Stimulated activated naive CD8-positive, alpha-beta T cell treated with anti-CD3 and anti-CD28 coated beads, Interleukin-15, Interleukin-2, amounts not matched to agents 100 U/mL and 50 U/mL, for 24 hours (primary cell): Measurements from ENCODE around the gene GATAD2B.
"Not testable (repeated sequence)": the region's sequence is repeated elsewhere in the genome, so short reads cannot be mapped to it uniquely, and the experiment has no call there.

ENCODE experiments used
- ATAC-seq: fragments of 150-1000 bp; cut with Tn5 transposase; one replicate; pipeline ENCODE4 v1.10.0; 2021
- DNase-seq: peaks from one replicate; pipeline ENCODE4 v3.0.0; 2021

The GATAD2B gene

DNA sequence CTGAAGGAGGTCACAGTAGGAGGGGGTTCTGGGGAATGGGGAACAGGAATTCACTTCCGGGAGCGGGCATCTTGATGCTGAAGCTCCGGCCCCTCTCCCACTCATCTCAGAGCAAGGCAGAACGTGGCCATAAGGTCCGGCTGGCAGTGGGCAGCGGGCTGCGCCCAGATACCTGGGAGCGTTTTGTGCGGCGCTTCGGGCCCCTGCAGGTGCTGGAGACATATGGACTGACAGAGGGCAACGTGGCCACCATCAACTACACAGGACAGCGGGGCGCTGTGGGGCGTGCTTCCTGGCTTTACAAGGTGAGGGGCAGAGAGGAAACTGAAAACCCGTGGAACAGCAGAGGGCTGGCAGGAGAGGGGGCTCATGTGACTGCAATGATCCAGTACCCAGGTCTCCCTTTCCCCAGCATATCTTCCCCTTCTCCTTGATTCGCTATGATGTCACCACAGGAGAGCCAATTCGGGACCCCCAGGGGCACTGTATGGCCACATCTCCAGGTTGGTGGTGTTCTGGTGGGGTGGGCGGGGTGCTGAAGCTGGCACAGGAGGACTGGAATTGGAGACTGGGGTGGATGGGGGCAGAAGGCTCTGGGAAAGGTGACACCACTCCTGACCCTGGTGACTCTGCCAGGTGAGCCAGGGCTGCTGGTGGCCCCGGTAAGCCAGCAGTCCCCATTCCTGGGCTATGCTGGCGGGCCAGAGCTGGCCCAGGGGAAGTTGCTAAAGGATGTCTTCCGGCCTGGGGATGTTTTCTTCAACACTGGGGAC is 144.5 kb downstream of the GATAD2B start:
- no peak for ATAC-seq
- no peak for DNase-seq

DNA sequence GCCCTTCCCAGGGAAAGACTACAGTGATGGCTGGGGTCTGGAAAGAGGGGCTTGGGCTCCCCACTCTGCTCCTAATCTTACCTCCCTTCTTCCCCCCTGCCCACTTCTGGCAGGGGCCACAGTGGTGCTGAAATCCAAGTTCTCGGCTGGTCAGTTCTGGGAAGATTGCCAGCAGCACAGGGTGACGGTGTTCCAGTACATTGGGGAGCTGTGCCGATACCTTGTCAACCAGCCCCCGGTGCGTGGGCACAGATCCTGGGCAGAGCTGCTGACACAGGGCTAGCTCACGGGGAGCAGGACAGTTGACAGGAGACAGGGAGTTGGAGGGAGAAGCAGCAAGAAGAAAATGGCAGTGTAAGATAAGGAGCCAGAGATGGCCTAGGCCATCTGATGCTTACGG is 145.1 kb downstream of the GATAD2B start:
- no peak for ATAC-seq
- no peak for DNase-seq

DNA sequence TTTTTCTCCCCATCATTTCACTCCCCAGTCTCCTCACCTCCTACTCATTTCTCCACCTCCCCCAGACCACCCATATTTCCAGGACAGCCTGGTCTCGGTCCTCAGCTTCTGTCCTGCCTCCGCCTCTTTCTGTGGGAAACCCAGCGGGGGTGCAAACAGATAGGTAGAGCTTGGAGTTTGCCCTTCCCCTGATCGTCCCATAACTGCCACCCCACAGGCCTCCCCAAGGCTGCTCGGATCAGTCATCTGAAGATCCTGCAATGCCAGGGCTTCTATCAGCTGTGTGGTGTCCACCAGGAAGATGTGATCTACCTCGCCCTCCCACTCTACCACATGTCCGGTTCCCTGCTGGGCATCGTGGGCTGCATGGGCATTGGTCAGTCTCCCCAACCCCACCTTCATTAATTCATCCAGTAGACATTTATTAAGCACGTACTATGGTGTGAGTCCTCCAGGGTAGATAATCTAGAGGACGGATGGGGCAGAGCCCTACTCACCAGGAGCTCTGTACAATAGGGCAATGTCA is 145.9 kb downstream of the GATAD2B start:
- ATAC-seq (no peak), DNase-seq (no peak)

DNA sequence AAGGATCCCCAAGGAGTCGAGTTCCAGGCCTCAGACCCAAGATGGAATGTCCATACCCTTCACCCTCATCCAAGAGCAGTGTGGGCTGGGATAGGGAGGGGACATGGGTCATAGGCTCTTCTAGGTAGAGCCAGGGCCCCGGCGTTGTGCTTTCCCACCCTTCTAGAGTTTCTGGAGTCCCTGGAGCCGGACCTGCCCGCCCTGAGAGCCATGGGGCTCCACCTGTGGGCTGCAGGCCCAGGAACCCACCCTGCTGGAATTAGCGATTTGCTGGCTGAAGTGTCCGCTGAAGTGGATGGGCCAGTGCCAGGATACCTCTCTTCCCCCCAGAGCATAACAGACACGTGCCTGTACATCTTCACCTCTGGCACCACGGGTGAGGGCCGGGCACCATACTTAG is 146.4 kb downstream of the GATAD2B start:
- DNase-seq (no peak), ATAC-seq (no peak)

DNA sequence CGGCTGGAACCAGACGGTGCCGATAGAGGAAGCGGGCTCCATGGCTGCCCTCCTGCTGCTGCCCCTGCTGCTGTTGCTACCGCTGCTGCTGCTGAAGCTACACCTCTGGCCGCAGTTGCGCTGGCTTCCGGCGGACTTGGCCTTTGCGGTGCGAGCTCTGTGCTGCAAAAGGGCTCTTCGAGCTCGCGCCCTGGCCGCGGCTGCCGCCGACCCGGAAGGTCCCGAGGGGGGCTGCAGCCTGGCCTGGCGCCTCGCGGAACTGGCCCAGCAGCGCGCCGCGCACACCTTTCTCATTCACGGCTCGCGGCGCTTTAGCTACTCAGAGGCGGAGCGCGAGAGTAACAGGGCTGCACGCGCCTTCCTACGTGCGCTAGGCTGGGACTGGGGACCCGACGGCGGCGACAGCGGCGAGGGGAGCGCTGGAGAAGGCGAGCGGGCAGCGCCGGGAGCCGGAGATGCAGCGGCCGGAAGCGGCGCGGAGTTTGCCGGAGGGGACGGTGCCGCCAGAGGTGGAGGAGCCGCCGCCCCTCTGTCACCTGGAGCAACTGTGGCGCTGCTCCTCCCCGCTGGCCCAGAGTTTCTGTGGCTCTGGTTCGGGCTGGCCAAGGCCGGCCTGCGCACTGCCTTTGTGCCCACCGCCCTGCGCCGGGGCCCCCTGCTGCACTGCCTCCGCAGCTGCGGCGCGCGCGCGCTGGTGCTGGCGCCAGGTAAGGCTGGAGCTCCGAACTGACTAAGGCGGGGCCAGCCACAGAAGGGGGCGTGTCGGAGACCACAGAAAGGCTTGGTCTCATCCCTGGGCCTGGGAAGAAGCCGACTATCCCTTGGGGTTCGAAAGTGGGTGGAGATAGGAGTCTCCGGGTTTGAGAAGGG is 147.1 kb downstream of the GATAD2B start:
- ATAC-seq (peak; percentile 62), DNase-seq (peak; percentile 72)

DNA sequence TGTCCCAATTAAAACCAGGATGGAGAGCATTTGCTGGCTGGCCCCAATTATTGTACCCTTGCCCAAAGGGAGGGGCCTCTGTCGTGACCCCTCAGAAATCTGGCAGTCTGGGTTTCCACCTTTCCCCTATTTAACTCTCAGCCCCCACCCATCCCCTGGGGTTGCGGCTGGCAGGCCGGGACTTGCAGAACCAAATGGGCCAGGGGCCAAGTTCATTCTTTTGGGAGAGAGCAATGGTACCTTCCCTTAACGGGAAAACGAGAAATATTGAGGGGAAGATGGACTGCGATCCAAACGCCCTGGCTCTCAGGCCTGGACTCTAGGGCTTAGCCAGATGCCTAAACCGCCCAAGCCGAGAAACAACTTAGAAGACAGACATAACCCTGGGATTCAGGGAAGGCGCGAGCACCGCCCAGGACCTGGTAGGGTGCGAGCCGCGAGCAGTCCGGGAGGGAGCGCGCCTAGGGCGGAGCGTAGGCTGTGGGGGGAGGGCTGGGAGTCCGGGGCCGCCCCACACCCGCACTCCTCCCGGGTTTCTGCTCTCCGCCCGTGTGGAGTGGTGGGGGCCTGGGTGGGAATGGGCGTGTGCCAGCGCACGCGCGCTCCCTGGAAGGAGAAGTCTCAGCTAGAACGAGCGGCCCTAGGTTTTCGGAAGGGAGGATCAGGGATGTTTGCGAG is 147.9 kb downstream of the GATAD2B start, which contains the start of gene SLC27A3:
TSS of gene SLC27A3 (plus strand) at position 628 of the 678 bp plus-strand sequence. CDS start 91 bp downstream, outside the sequence.
- peak; percentile 43 for DNase-seq
- ATAC-seq: peak; percentile 44

DNA sequence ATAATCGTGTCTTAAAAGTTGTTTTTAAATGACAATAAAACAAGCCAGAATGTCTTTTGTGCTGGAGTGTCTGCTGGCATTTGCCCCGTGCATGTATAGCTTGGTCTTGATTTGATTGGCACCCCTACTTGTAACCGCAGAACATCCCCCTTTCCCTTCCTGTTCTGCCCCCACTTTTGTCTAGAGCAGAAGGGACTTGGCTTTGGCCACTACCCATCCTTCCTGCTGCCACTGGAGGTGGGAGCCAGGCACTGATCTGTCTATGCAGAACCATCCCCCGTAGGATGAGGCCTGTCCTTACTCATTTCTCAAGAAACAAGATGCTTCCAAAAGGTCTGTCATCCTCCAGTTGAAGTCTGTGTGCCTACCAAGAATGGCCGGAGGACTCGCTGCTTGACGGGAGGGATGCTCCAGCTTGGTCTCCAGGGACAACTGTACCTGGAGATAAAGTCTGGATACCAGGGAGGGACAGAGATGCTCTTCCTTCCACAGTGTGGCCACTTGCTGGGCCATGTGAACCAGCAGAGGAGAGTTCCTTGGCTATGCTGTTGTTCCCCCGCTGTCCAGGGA is 148.7 kb downstream of the GATAD2B start:
- no peak for ATAC-seq
- no peak for DNase-seq

DNA sequence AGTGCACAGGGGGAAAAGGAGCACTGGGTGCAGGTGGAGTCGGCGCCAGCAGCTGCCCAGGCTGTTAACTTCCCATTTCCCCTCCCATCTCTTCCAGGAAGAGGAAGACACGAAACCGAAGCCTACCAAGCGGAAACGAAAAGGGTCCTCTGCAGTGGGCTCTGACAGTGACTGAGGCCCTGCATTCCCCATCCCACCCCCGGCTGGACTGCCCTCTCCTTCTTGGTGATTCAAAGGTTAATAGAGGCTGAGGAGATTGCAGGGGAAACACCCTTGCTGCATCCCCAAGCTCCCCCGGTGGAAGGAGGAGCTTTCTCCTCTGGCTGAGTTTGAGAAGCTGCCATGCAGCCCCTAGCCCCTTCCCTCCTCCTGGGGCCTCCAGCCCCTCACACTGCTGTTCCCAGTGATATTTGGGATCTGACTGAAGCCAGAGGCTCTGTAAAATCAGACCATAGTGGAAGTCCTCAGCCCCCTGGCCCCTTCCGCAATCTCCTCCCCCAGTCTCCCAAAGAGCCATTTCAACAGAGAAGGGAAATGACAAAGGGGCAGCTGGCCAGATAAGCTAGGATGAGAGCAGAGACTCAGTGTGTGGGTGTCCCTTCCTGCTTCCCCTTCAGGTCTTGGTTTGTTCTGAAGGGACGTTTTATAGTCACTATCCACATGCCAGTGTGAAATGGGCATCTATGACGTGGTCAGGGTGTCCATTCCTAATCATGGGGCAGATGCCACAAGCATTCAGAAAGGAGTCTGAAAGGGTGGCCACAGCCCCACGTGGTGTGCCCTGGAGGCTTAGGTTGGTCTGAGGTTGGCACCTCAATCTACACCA is 149.5 kb downstream of the GATAD2B start:
- ATAC-seq (no peak), DNase-seq (no peak)

DNA sequence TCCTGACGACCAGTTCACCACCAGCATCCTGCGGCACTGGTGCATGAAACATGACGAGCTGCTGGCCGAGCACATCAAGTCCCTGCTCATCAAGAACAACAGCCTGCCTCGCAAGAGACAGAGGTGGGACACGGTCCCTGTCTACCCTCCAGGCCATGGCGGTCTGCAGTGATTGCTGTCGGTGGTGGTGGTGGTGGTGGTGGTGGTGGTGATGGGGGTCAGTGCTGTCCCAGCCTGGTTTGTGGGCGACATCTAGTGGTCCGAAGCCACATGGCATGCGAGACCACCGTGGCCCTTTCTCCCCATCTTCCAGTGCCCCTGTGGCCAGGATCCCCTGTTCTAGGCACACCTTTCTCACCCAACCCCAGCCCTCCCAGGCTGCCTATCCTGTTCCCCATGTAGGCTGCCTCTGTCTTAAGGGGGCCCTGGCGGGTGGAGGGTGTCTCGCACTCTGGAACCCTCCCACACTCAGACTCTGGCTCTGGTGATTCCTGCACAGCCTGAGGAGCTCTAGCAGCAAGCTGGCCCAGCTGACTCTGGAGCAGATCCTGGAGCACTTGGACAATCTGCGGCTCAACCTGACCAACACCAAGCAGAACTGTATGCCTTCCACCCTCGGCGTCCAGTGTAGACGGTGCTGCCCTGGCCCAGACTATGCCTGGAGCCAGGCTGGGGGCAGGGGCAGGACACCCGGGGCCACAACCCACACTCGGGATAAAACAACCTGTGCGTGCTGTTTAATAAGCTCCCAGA is 150.8 kb downstream of the GATAD2B start:
- DNase-seq: peak; percentile 41
- no peak for ATAC-seq

DNA sequence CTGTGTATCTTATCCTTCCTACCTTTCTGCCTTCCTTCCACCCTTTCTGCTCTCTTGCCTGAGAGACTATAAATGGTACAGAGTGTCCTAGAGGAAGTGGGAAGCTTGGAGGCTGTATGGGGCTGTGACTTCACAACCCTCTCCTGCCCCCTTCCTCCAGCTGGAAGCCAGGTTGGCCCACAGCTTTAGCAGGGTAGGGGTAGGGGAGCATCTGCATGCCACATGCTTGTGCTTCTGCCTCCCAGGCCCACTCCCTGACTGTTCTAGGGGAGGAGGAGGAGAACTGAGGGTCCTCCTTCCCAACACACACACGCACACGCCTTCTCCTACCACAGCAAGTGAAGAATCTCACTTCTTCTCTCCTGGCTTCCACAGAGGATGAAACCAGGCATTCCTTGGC is 151.5 kb downstream of the GATAD2B start:
- DNase-seq: no peak
- no peak for ATAC-seq

DNA sequence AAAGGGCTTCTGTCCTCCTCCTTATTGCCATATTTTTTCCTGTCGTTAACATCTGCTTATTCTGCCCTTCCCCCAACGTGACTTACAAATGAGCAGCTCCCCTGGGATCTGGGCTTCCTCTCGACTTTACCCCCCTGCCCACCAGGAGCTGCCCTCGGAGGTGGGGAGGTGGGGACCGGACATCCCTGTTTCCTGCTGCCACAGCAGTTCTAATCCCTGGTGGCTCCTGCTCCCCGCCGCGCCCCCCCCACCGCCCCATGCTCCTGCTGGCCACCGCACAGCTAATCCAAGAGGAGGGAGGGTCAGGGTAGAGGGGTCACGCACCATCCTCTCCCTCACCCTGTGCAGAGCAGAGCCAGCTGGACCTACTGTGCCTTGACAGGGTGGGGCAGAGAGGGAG is 152.0 kb downstream of the GATAD2B start:
- DNase-seq: no peak
- no peak for ATAC-seq

DNA sequence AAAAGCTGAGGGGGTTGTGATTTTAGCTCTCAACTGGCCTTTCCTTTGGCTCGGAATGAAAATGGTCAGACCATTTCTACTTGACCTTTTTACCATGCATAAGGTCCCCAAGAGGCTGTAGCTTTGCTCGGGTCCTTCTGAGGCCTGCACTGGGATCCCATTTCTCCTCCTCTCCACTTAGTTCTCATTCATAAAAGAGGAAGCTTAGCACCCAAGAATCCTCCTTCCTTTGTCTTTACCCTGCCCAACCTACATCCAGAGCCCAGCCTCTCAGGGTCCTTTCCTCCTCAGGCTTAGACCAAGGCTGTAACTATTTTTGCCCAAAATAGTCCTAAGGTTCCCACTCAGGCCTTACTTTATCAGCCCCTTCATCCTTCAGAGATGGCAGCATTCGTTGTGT is 153.6 kb downstream of the GATAD2B start:
- ATAC-seq: no peak

DNA sequence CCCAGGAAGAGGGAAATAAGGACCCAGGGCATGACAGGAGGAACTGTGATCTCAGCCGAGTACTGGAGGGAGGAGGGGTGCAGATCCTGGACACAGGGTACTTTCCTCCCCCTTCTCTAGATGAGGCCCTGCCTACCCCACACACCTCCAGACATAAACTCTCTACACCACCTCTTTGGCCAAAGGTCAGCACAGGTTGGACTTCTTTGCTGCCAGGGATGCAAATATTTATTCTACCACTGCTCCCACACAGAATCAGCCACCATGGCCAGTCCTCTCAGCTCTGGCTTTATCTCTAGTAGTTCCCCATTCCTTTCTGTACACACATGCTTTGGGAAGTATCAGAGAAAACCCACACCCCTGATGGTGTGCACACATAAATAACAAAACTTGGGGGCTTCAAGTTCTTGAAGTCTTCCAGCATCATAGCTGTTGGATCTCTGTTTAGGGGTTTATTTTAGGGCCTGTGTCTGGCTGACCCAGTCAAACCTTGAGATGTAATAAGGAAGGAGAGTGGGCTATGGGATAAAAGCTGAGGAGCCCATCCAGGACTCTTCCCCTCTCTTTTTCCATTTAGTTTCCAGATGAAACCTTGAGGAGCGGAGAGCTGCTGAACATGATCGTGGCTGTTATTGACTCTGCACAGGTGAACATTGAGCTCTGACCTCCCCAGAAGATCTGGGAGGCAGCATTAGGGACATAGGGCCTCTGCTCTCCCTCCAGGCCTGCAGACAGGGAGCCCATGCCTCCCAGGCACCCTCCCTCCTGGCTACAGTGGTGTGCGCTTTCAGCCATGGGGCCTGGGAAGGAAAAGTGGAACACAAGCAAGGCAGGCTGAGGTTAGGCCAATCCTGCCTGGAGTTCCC is 154.2 kb downstream of the GATAD2B start:
- ATAC-seq (no peak), DNase-seq (no peak)

More for the DNA sequence above, 153.6 kb downstream of the GATAD2B start:
- DNase-seq: no peak

DNA sequence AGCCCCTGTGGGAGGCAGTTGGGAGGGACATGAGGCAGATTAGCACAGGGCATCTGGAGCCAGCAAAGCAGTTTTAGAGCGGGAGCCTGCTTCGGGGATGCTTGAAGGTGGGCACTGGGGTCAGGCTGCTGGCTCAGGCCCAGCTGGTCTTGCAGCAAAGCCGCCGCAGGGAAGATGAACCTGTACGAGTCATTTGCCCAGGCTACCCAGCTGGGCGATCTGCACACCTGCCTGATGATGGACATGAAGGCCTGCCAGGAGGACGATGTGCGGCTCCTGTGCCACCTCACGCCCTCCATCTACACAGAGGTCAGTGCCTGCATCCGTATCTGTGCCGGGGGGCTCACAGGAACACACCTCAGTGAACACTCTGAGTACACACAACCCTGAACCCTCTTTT is 155.3 kb downstream of the GATAD2B start:
- ATAC-seq: no peak
- DNase-seq: no peak

DNA sequence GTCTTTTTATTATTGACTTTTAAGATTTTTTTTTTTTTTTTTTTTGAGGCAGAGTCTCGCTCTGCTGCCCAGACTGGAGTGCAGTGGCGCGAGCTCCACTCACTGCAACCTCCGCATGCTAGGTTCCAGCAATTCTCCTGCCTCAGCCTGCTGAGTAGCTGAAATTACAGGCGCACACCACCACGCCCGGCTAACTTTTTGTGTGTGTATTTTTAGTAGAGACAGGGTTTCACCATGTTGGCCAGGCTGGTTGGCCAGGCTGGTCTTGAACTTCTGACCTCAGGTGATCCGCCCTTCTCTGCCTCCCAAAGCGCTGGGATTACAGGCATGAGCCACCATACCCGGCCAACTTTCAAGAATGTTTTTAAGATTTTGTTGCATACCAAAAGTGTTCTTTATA is 156.1 kb downstream of the GATAD2B start:
- ATAC-seq, DNase-seq: not testable (repeated sequence)

DNA sequence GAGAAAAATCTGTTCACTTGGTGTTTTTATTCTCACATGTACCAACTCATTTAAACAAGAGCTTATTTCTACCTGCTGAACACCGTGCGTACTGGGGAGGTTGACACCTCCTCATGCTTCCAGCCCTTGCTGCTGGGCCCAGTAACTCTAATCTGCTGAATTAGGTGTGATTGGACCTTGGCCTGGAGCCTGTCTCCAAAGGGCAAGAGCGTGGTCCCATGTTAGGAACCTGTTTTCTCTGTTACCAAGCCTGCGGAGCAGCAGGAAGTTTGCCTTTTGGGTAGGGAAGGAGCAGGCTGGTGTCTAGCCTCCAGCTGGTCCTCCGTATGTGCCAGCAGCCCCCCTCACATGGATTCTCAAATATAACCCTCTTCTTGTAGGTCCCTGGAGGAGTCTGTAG is 158.5 kb downstream of the GATAD2B start:
- no peak for ATAC-seq
- no peak for DNase-seq

DNA sequence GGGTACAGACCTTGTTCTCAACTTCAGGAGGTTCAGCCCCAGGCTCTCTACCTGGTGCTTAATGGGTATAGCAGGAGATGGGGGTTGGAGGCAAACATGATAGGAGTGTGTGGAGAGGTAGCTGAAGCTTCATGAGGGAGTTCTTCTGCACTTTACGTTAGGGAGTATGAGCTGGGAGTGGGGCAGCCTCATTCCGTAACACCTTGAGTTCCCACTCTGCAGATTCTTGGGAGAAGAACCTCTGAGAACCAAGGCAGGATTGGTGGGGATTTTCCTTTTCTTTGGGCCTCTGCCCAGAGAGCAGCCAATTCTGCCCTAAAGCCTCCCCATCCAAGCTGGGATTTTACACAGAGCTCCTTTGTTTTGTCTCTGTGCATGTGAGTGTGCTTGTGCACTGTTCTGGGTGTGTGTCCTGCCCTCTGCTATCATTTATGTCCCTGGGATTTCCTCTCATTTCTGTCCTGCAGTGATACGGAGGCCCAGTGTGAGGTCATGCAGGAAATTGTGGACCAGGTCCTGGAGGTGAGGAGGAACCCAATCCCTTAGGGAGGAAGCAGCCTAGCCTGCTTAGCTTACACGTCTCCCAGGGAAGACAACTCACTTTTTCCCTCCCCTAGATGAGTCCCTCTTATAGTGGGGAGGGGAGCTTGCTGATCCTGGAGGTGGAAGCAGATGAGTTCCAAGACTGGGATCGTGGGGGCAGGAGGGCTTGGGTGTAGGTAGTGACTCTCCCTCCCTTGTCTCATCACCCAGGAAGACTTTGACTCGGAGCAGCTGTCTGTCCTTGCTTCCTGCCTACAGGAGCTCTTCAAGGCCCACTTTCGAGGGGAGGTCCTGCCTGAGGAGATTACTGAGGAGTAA is 159.2 kb downstream of the GATAD2B start:
- DNase-seq (no peak), ATAC-seq (no peak)

DNA sequence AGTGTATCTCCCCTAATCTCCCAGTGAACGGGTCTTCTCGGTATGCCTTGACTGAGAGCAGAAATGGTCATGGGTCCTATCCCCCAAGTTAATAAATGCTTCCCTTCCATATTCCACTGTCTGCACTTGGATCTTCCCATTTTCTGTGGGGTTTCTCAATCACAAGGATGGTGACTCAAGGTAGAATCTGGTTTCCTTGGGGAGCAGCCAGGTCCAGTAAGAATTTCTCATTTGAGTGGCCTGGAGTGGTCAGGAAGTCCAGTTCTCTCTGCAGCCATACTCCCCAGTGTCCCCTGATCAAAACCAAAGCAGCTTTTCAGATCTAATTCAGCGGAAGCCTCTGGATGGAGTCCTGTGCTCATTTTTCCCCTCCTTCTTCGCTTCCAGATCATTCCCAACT is 162.3 kb downstream of the GATAD2B start:
- ATAC-seq: no peak
- no peak for DNase-seq
